ENCODE results near the gene OSMR.

The OSMR gene

GRCh38 chr5:38816083-38817030, 29.5 kb upstream of the OSMR start:
- TF ChIP-seq REST (IDR thresholded peaks at IDR 0.05; ENCODE audit: insufficient read depth in 1 of 2, low read depth in 2 of 2, low read length in 2 of 2) = no peak
- no peak for TF ChIP-seq TAF1 (IDR thresholded peaks at IDR 0.05; ENCODE audit: borderline replicate concordance, insufficient read depth, low read length)
- no peak for TF ChIP-seq POLR2AphosphoS5 (IDR thresholded peaks at IDR 0.05; ENCODE audit: low read depth, low read length)
- no peak for TF ChIP-seq SIN3A (IDR thresholded peaks at IDR 0.05; ENCODE audit: borderline replicate concordance, insufficient read depth, low read length)
- no peak for TF ChIP-seq FOXP2 (optimal IDR thresholded peaks at IDR 0.05; ENCODE audit: borderline replicate concordance, extremely low read depth, extremely low read length, insufficient read depth)

GRCh38 chr5:38821679-38822078, 24.1 kb upstream of the OSMR start:
- TF ChIP-seq TAF1 (IDR thresholded peaks at IDR 0.05; ENCODE audit: borderline replicate concordance, insufficient read depth, low read length) = no peak

GRCh38 chr5:38823503-38823902, 22.3 kb upstream of the OSMR start:
- no peak for TF ChIP-seq TAF1 (IDR thresholded peaks at IDR 0.05; ENCODE audit: borderline replicate concordance, insufficient read depth, low read length)
- no peak for TF ChIP-seq FOXP2 (optimal IDR thresholded peaks at IDR 0.05; ENCODE audit: borderline replicate concordance, extremely low read depth, extremely low read length, insufficient read depth)
- TF ChIP-seq SIN3A (IDR thresholded peaks at IDR 0.05; ENCODE audit: borderline replicate concordance, insufficient read depth, low read length) = no peak
- TF ChIP-seq REST (IDR thresholded peaks at IDR 0.05; ENCODE audit: insufficient read depth in 1 of 2, low read depth in 2 of 2, low read length in 2 of 2) = no peak
- no peak for TF ChIP-seq POLR2AphosphoS5 (IDR thresholded peaks at IDR 0.05; ENCODE audit: low read depth, low read length)

- TF ChIP-seq REST (IDR thresholded peaks at IDR 0.05; ENCODE audit: insufficient read depth in 1 of 2, low read depth in 2 of 2, low read length in 2 of 2) = no peak
- no peak for TF ChIP-seq FOXP2 (optimal IDR thresholded peaks at IDR 0.05; ENCODE audit: borderline replicate concordance, extremely low read depth, extremely low read length, insufficient read depth)
- no peak for TF ChIP-seq TAF1 (IDR thresholded peaks at IDR 0.05; ENCODE audit: borderline replicate concordance, insufficient read depth, low read length)
- TF ChIP-seq SIN3A (IDR thresholded peaks at IDR 0.05; ENCODE audit: borderline replicate concordance, insufficient read depth, low read length) = no peak
- TF ChIP-seq POLR2AphosphoS5 (IDR thresholded peaks at IDR 0.05; ENCODE audit: low read depth, low read length) = no peak
These were observed 21.0 kb upstream of the OSMR start for GRCh38 chr5:38824821-38825220.

- TF ChIP-seq FOXP2 (optimal IDR thresholded peaks at IDR 0.05; ENCODE audit: borderline replicate concordance, extremely low read depth, extremely low read length, insufficient read depth) (no peak), SIN3A (IDR thresholded peaks at IDR 0.05; ENCODE audit: borderline replicate concordance, insufficient read depth, low read length) (no peak), POLR2AphosphoS5 (IDR thresholded peaks at IDR 0.05; ENCODE audit: low read depth, low read length) (no peak), TAF1 (IDR thresholded peaks at IDR 0.05; ENCODE audit: borderline replicate concordance, insufficient read depth, low read length) (no peak), REST (IDR thresholded peaks at IDR 0.05; ENCODE audit: insufficient read depth in 1 of 2, low read depth in 2 of 2, low read length in 2 of 2) (no peak)
These were observed 20.3 kb upstream of the OSMR start for GRCh38 chr5:38825494-38825893.
